ENCODE data around the gene GALNT14.

GRCh38 chr2:30900381-30900780 is 237.9 kb downstream of the GALNT14 start:
- TF ChIP-seq, protein P1, sequence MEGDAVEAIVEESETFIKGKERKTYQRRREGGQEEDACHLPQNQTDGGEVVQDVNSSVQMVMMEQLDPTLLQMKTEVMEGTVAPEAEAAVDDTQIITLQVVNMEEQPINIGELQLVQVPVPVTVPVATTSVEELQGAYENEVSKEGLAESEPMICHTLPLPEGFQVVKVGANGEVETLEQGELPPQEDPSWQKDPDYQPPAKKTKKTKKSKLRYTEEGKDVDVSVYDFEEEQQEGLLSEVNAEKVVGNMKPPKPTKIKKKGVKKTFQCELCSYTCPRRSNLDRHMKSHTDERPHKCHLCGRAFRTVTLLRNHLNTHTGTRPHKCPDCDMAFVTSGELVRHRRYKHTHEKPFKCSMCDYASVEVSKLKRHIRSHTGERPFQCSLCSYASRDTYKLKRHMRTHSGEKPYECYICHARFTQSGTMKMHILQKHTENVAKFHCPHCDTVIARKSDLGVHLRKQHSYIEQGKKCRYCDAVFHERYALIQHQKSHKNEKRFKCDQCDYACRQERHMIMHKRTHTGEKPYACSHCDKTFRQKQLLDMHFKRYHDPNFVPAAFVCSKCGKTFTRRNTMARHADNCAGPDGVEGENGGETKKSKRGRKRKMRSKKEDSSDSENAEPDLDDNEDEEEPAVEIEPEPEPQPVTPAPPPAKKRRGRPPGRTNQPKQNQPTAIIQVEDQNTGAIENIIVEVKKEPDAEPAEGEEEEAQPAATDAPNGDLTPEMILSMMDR (conservative IDR thresholded peaks at IDR 0.05; ENCODE audit: low read length): no peak
- TF ChIP-seq EZH2phosphoT487 (IDR thresholded peaks at IDR 0.05; ENCODE audit: borderline replicate concordance): no peak
